HL-60 (cell line): ENCODE results near the gene NRDC.
"Not testable (repeated sequence)": the region's sequence is repeated elsewhere in the genome, so short reads cannot be mapped to it uniquely, and the experiment has no call there.

Source experiments
- CTCF ChIP-seq: IDR thresholded peaks from one replicate; pipeline ENCODE4 v1.5.1; 2011; ENCODE audit warnings: low read length, control low read depth, inconsistent platforms; ENCODE audit not compliant: insufficient read depth
- GABPA ChIP-seq: IDR thresholded peaks from 2 replicates; pipeline ENCODE4 v1.6.1; 2012; ENCODE audit warnings: low read depth
- REST ChIP-seq: IDR thresholded peaks from 2 replicates; pipeline ENCODE4 v1.6.1; 2012; ENCODE audit warnings: low read depth; ENCODE audit not compliant: insufficient replicate concordance

- not testable (repeated sequence) for TF ChIP-seq GABPA, CTCF, REST
Observed at GRCh38 chr1:51873270-51873669, 5.3 kb downstream of the NRDC start.
